Colon (tissue), 2 donors: Measurements from ENCODE around the gene NKPD1.

Experiments
- FAIRE-seq: peaks from 2 replicates; lab custom pipeline; 2012; peaks lifted over from hg19 to GRCh38; lab: Jason Lieb, UNC
- donor health status: control.
- donor health status: control.

The NKPD1 gene

GRCh38 chr19:45160870-45161737 lies at the start of gene NKPD1:
Gene NKPD1 (minus strand): TSS chr19:45160982. CDS start chr19:45160150, 832 bp downstream.
- FAIRE-seq, result no peak

GRCh38 chr19:45206328-45206727 lies 45.5 kb upstream of the NKPD1 start:
- FAIRE-seq, result no peak

GRCh38 chr19:45205810-45206209 lies 45.0 kb upstream of the NKPD1 start:
- FAIRE-seq, result no peak

- no peak for FAIRE-seq
Observed at GRCh38 chr19:45202637-45203036, 41.9 kb upstream of the NKPD1 start.

- FAIRE-seq, result no peak
Observed at GRCh38 chr19:45200568-45200967, 39.8 kb upstream of the NKPD1 start.

- FAIRE-seq, result no peak
Observed at GRCh38 chr19:45195764-45196163, 35.0 kb upstream of the NKPD1 start.

- FAIRE-seq, result no peak
Observed at GRCh38 chr19:45191375-45191774, 30.6 kb upstream of the NKPD1 start.

GRCh38 chr19:45189971-45190370 lies 29.2 kb upstream of the NKPD1 start:
- no peak for FAIRE-seq

GRCh38 chr19:45187421-45188100 lies 26.8 kb upstream of the NKPD1 start:
- no peak for FAIRE-seq

GRCh38 chr19:45186509-45187334 lies 25.9 kb upstream of the NKPD1 start:
- no peak for FAIRE-seq

GRCh38 chr19:45184115-45184514 lies 23.3 kb upstream of the NKPD1 start:
- FAIRE-seq, result no peak

- no peak for FAIRE-seq
Observed at GRCh38 chr19:45182758-45183157, 22.0 kb upstream of the NKPD1 start.

- FAIRE-seq, result no peak
Observed at GRCh38 chr19:45180936-45181335, 20.2 kb upstream of the NKPD1 start.

- FAIRE-seq, result no peak
Observed at GRCh38 chr19:45179892-45180370, 19.1 kb upstream of the NKPD1 start.

GRCh38 chr19:45179072-45179891 lies 18.5 kb upstream of the NKPD1 start:
- FAIRE-seq, result no peak

- FAIRE-seq, result peak; percentile 97
Observed at GRCh38 chr19:45178262-45179071, 17.7 kb upstream of the NKPD1 start, which contains the start of gene BLOC1S3. Gene BLOC1S3 (plus strand): TSS chr19:45178784. CDS start chr19:45179297, 513 bp downstream.

- no peak for FAIRE-seq
Observed at GRCh38 chr19:45177817-45178261, 17.1 kb upstream of the NKPD1 start, which contains the start of gene TRAPPC6A. Gene TRAPPC6A (minus strand): TSS chr19:45178237. CDS start chr19:45178218, 19 bp downstream.

GRCh38 chr19:45175515-45176345 lies 14.9 kb upstream of the NKPD1 start:
- no peak for FAIRE-seq

- no peak for FAIRE-seq
Observed at GRCh38 chr19:45173816-45174215, 13.0 kb upstream of the NKPD1 start.
